ENCODE data around the gene RNU4-1. TPM values are rescaled to one million over a fixed set of nuclear protein-coding genes. Genes with fewer than 3 reads are reported as not detected.
"Not testable (repeated sequence)": the region's sequence is repeated elsewhere in the genome, so short reads cannot be mapped to it uniquely, and the experiment has no call there.

RNU4-1 gene
- polyA plus RNA-seq, 1 donor (not counting 4 experiments of a cell fraction or from before 2014, with no cell fraction given): under 0.01 TPM

DNA sequence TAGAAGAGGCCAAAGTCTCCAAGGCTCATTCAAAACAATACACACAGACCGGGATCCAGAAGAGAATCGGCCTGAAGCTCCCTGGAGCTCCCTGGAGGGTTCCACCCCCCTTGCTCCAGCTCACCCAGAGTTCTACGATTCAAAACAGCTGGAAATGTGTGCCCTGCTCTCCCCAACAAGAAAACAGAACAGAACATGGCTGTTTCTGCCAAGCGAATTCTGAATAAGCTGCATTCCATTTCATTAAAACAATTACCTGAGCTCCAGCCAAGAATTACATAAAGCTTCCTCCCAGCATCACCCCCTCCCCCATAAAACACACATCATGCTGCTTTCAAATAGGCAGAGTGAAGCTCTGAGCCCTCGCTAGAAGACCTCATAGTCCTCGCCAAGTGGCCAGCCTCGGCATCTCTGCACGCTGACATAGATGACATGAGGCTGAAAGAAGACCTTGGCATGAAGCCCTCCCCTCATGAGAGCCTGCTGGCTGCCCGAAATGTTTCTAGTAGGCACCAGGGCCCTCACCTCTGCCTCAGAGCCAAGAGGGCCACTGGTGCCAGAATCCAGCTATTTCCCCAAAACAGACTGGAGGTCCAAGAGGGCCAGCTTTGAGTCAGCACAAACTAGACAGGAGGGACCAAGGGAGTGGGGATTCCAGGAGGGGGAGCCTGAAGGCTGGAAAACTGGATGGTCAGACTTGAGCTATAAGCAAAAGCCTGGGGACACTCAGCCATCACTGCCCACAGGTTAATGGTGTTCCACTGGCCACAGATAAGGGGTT is 35.8 kb downstream of the RNU4-1 start:
- peak overlapping the region; percentile 65 for H3K4me2 ChIP-seq (ENCODE audit: control insufficient read depth, extremely low read depth, insufficient read depth, low read depth, low read length)
- peak overlapping the region in 1 of 3 experiments; percentile 24 for H3K4me3 ChIP-seq (ENCODE audit: control insufficient read depth in 2 of 3, extremely low read depth in 1 of 3, insufficient read depth in 2 of 3, low read depth in 1 of 3, low read length in 3 of 3)
- peak; percentile 62 for FAIRE-seq
- peak overlapping the region; percentile 78 for H3K27ac ChIP-seq (ENCODE audit: control insufficient read depth, insufficient read depth, low read length)
- H3K9me3 ChIP-seq (ENCODE audit: control insufficient read depth, low read depth, low read length): no peaks in the 10 kb centered on the region
- DNase-seq (ENCODE audit: low read depth, low spot score): no peak
- H2AFZ ChIP-seq (ENCODE audit: control insufficient read depth, low read length): no peak overlapping the region
- H3K9me1 ChIP-seq (ENCODE audit: control insufficient read depth, extremely low read depth, insufficient read depth, low read length): peaks cover 10% of the 10 kb centered on the region
- peaks cover 19% of the 10 kb centered on the region for H4K20me1 ChIP-seq (ENCODE audit: control insufficient read depth, extremely low read depth, insufficient read depth, low read length)
- H3K27me3 ChIP-seq (ENCODE audit: control insufficient read depth, extremely low read depth, insufficient read depth, low read length): no peaks in the 10 kb centered on the region
- no peak for TF ChIP-seq EZH2 (IDR thresholded peaks at IDR 0.05; ENCODE audit: low read length)
- TF ChIP-seq, protein P1, sequence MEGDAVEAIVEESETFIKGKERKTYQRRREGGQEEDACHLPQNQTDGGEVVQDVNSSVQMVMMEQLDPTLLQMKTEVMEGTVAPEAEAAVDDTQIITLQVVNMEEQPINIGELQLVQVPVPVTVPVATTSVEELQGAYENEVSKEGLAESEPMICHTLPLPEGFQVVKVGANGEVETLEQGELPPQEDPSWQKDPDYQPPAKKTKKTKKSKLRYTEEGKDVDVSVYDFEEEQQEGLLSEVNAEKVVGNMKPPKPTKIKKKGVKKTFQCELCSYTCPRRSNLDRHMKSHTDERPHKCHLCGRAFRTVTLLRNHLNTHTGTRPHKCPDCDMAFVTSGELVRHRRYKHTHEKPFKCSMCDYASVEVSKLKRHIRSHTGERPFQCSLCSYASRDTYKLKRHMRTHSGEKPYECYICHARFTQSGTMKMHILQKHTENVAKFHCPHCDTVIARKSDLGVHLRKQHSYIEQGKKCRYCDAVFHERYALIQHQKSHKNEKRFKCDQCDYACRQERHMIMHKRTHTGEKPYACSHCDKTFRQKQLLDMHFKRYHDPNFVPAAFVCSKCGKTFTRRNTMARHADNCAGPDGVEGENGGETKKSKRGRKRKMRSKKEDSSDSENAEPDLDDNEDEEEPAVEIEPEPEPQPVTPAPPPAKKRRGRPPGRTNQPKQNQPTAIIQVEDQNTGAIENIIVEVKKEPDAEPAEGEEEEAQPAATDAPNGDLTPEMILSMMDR (optimal IDR thresholded peaks at IDR 0.05 in 1 of 3, IDR thresholded peaks at IDR 0.05 in 1 of 3, conservative IDR thresholded peaks at IDR 0.05 in 1 of 3; ENCODE audit: extremely low read depth in 1 of 3, insufficient read depth in 2 of 3, low read length in 3 of 3): no peak
- H3K4me1 ChIP-seq (ENCODE audit: control insufficient read depth, extremely low read depth, insufficient read depth, low read length): peaks cover 77% of the 10 kb centered on the region
- dilution Hi-C loops (cut with MboI; ENCODE audit: extremely low pct_ligation_motif_present, low sequenced_read_pairs): no loop called here
- H3K79me2 ChIP-seq (ENCODE audit: control insufficient read depth, insufficient read depth, low read length): peaks cover 98% of the 10 kb centered on the region
- H3K9ac ChIP-seq (ENCODE audit: control insufficient read depth, extremely low read depth, insufficient read depth, low read length): peak overlapping the region; percentile 35
- H3K36me3 ChIP-seq (ENCODE audit: control insufficient read depth in 2 of 2, extremely low read depth in 1 of 2, insufficient read depth in 2 of 2, low read length in 2 of 2): peaks cover 21 to 51% of the 10 kb centered on the region in 2 experiments

DNA sequence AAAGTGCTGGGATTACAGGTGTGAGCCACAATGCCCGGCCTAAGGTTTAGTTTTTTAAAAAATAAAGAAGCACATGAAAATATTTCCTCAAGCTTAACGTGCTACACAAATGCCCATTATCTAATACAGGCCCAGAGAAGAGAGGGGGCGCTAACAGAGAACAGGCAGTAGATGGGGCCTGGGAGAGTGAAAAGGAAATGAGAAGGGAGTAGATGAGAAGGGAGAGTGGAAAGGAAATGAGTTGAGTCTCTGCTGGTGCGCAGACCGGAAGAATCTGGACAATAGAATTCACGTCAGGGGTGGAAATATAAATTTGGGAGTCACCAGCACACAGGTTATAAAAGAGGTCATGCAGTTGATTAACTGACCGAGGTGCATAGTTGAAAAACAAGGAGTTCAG is 38.2 kb downstream of the RNU4-1 start:
- H4K20me1 ChIP-seq (ENCODE audit: control insufficient read depth, extremely low read depth, insufficient read depth, low read length): peaks cover 33% of the 10 kb centered on the region
- dilution Hi-C loops (cut with MboI; ENCODE audit: extremely low pct_ligation_motif_present, low sequenced_read_pairs): no loop called here
- H3K36me3 ChIP-seq (ENCODE audit: control insufficient read depth in 2 of 2, extremely low read depth in 1 of 2, insufficient read depth in 2 of 2, low read length in 2 of 2): peaks cover 25 to 47% of the 10 kb centered on the region in 2 experiments

DNA sequence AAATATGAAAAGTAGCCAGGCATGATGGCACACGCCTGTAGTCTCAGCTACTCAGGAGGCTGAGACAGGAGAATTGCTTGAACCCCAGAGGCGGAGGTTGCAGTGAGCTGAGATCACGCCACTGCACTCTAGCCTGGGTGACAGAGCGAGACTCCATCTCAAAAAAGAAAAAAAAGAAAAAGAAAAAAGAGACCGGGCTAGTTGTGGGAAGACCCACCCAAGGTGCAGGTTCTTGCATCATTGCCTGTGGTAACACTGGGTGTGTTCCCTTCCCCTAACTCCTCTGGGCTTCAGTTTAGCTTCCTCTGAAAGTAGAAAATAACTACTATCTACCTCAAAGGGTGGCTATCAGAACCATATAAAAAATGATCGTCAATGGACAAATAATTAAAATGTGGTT is 39.7 kb downstream of the RNU4-1 start:
- H3K27me3 ChIP-seq (ENCODE audit: control insufficient read depth, extremely low read depth, insufficient read depth, low read length); H3K9me3 ChIP-seq (ENCODE audit: control insufficient read depth, low read depth, low read length); FAIRE-seq; H3K4me3 ChIP-seq (ENCODE audit: control insufficient read depth in 2 of 3, extremely low read depth in 1 of 3, insufficient read depth in 2 of 3, low read depth in 1 of 3, low read length in 3 of 3); H3K9me1 ChIP-seq (ENCODE audit: control insufficient read depth, extremely low read depth, insufficient read depth, low read length); dilution Hi-C loops (cut with MboI; ENCODE audit: extremely low pct_ligation_motif_present, low sequenced_read_pairs); H3K9ac ChIP-seq (ENCODE audit: control insufficient read depth, extremely low read depth, insufficient read depth, low read length); H2AFZ ChIP-seq (ENCODE audit: control insufficient read depth, low read length); DNase-seq (ENCODE audit: low read depth, low spot score): not testable (repeated sequence)
- Histone ChIP-seq H3K36me3 (ENCODE audit: control insufficient read depth in 2 of 2, extremely low read depth in 1 of 2, insufficient read depth in 2 of 2, low read length in 2 of 2) (peaks cover 30 to 51% of the 10 kb centered on the region in 2 experiments), H3K27ac (ENCODE audit: control insufficient read depth, insufficient read depth, low read length) (peak overlapping the region; percentile 13), H3K4me1 (ENCODE audit: control insufficient read depth, extremely low read depth, insufficient read depth, low read length) (peaks cover 69% of the 10 kb centered on the region), H4K20me1 (ENCODE audit: control insufficient read depth, extremely low read depth, insufficient read depth, low read length) (peaks cover 36% of the 10 kb centered on the region), H3K4me2 (ENCODE audit: control insufficient read depth, extremely low read depth, insufficient read depth, low read depth, low read length) (peak overlapping the region; percentile 43), H3K79me2 (ENCODE audit: control insufficient read depth, insufficient read depth, low read length) (peaks cover 93% of the 10 kb centered on the region)

More for the DNA sequence above, 38.2 kb downstream of the RNU4-1 start:
- TF ChIP-seq EZH2 (IDR thresholded peaks at IDR 0.05; ENCODE audit: low read length): no peak
- TF ChIP-seq, protein P1 (optimal IDR thresholded peaks at IDR 0.05 in 1 of 3, IDR thresholded peaks at IDR 0.05 in 1 of 3, conservative IDR thresholded peaks at IDR 0.05 in 1 of 3; ENCODE audit: extremely low read depth in 1 of 3, insufficient read depth in 2 of 3, low read length in 3 of 3): no peak
- Histone ChIP-seq H3K27ac (ENCODE audit: control insufficient read depth, insufficient read depth, low read length) (no peak overlapping the region), H3K4me1 (ENCODE audit: control insufficient read depth, extremely low read depth, insufficient read depth, low read length) (peaks cover 69% of the 10 kb centered on the region), H3K9me1 (ENCODE audit: control insufficient read depth, extremely low read depth, insufficient read depth, low read length) (peaks cover 10% of the 10 kb centered on the region), H3K9me3 (ENCODE audit: control insufficient read depth, low read depth, low read length) (no peaks in the 10 kb centered on the region), H3K4me3 (ENCODE audit: control insufficient read depth in 2 of 3, extremely low read depth in 1 of 3, insufficient read depth in 2 of 3, low read depth in 1 of 3, low read length in 3 of 3) (no peak overlapping the region), H3K79me2 (ENCODE audit: control insufficient read depth, insufficient read depth, low read length) (peaks cover 98% of the 10 kb centered on the region), H3K9ac (ENCODE audit: control insufficient read depth, extremely low read depth, insufficient read depth, low read length) (no peak overlapping the region), H2AFZ (ENCODE audit: control insufficient read depth, low read length) (no peak overlapping the region), H3K4me2 (ENCODE audit: control insufficient read depth, extremely low read depth, insufficient read depth, low read depth, low read length) (no peak overlapping the region), H3K27me3 (ENCODE audit: control insufficient read depth, extremely low read depth, insufficient read depth, low read length) (no peaks in the 10 kb centered on the region)
- DNase-seq (ENCODE audit: low read depth, low spot score): no peak
- no peak for FAIRE-seq

Measured in keratinocyte (primary cell).